HL-60 (cell line): ENCODE data around the gene CTSO.

Source experiments
- DNase-seq, 2 experiments: peaks; one replicate each; pipeline ENCODE4 v3.0.0-alpha.2; 2010 to 2020; ENCODE audit warnings: low read depth in 1 of 2, low spot score in 1 of 2
- H3K27ac ChIP-seq: fragments of 250-450 bp; sonication (Bioruptor Pico); replicated peaks from 2 replicates; pipeline ENCODE4 v1.5.1; 2020; ENCODE audit warnings: mild to moderate bottlenecking, moderate library complexity
- H3K27me3 ChIP-seq: fragments of 250-450 bp; sonication (Bioruptor Pico); 2 replicates; pipeline ENCODE4 v1.5.1; 2021; ENCODE audit warnings: mild to moderate bottlenecking, moderate library complexity; ENCODE audit not compliant: insufficient read depth, poor library complexity, severe bottlenecking
- H3K4me3 ChIP-seq: replicated peaks from 2 replicates; pipeline ENCODE4 v1.5.1; 2011; ENCODE audit warnings: mild to moderate bottlenecking, control low read depth, low read length; ENCODE audit not compliant: insufficient read depth
- CTCF ChIP-seq: IDR thresholded peaks from one replicate; pipeline ENCODE4 v1.5.1; 2011; ENCODE audit warnings: low read length, control low read depth, inconsistent platforms; ENCODE audit not compliant: insufficient read depth
- GABPA ChIP-seq: IDR thresholded peaks from 2 replicates; pipeline ENCODE4 v1.6.1; 2012; ENCODE audit warnings: low read depth
- POLR2AphosphoS5 ChIP-seq: IDR thresholded peaks from 2 replicates; pipeline ENCODE4 v1.6.1; 2012; ENCODE audit warnings: low read depth
- REST ChIP-seq: IDR thresholded peaks from 2 replicates; pipeline ENCODE4 v1.6.1; 2012; ENCODE audit warnings: low read depth; ENCODE audit not compliant: insufficient replicate concordance
- SPI1 ChIP-seq: IDR thresholded peaks from 2 replicates; pipeline ENCODE4 v1.6.1; 2012; ENCODE audit warnings: low read depth, mild to moderate bottlenecking, borderline replicate concordance

CTSO gene

DNA sequence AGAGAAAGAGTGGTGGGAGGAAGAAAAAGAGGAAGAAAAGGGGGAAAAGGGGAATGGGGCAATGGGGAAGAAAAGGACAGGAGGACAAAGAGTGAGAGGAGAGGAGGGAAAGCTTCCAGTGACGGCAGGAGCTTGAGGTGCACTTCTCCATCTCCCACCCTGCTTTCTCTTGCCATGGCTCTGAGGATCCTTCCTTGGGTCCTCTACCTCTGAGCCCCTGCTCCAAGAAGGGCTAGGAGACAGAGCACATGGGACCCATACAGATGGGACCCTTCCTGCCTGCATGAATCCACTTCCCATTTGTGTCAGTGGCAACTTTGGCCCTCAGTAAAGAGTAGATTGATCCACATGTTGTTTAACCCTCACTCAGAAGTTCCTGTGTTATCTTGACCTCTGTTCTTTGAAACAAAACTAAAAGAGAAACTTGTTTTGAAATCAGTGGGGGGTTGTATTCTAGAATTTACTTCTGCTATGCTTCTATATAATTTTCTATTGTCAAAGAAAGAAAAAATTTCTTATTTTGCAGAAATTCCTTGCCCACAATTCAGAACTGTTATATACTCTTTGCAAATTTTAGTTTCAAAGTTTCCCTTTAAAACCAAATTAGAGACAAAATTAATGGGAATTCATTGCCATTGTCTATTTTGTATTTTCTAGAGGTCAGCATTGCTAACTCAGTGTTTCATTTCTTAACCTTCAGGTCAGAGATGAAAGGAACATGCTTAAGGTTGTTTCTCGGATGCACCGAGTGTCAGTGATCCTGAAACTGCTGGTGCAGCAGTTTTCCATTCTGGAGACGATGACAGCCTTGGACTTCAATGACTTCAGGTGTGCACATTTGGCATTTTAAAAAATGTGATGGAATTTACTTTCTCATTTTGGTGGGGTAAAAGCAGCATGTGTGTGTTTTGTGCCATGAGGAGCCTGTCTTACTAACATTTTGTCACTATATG, 45.2 kb downstream of the CTSO start:
- no peaks in the 10 kb centered on the region for H3K27me3 ChIP-seq
- no peak overlapping the region for H3K27ac ChIP-seq
- TF ChIP-seq REST (no peak), POLR2AphosphoS5 (no peak), GABPA (no peak), CTCF (no peak), SPI1 (no peak)
- no peak overlapping the region for H3K4me3 ChIP-seq
- DNase-seq = no peak

DNA sequence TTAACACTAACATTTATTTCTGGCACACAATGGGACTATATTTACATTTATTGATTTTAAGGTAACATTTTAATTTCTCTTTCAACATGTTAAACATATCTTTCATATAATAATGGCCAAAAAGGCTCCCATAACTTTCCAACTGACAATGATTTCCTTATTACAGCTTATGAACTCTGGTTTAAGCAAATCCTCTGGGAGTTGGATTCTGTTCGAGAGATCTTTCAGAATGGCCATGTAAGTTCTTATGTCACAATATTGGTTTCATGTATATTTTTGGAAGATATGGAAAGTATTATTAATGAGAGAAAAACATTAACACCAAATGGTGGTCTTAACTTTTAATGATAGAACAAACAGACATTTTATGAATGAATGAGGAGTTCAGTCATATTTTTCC, 46.1 kb downstream of the CTSO start:
- Histone ChIP-seq H3K4me3 (no peak overlapping the region), H3K27ac (no peak overlapping the region), H3K27me3 (no peaks in the 10 kb centered on the region)
- TF ChIP-seq REST (no peak), SPI1 (no peak), CTCF (no peak), GABPA (no peak), POLR2AphosphoS5 (no peak)
- no peak for DNase-seq

- DNase-seq = no peak
- Histone ChIP-seq H3K4me3 (no peak overlapping the region), H3K27ac (no peak overlapping the region), H3K27me3 (no peaks in the 10 kb centered on the region)
- TF ChIP-seq GABPA = no peak
- TF ChIP-seq CTCF = no peak
- no peak for TF ChIP-seq REST
- TF ChIP-seq POLR2AphosphoS5 = no peak
- no peak for TF ChIP-seq SPI1
Observed at GRCh38 chr4:155906554-155907247, 47.0 kb downstream of the CTSO start.
